HEK293T (cell line): ENCODE results near the gene TAF15.

Experiments
- CTCF ChIA-PET: fragments of 350-600 bp; formaldehyde crosslinking; extraction: SDS; loops from one replicate; lab custom pipeline; 2021; ENCODE audit warnings: antibody characterized with exemption, inconsistent platforms; lab: Yijun Ruan, JAX
- POLR2A ChIA-PET: fragments of 350-600 bp; formaldehyde crosslinking; extraction: SDS; loops from one replicate; lab custom pipeline; 2020; ENCODE audit warnings: antibody characterized with exemption, inconsistent platforms; lab: Yijun Ruan, JAX
- DNase-seq: peaks from one replicate; pipeline ENCODE4 v3.0.0; 2012; ENCODE audit warnings: mixed read lengths; ENCODE audit errors: extremely low spot score
- ARNT ChIP-seq: fragments of 450-650 bp; IDR thresholded peaks from 2 replicates; pipeline ENCODE4 v1.6.1; 2017; ENCODE audit warnings: mild to moderate bottlenecking
- BHLHE40 ChIP-seq: fragments of 450-650 bp; IDR thresholded peaks from 2 replicates; pipeline ENCODE4 v1.6.1; 2016; ENCODE audit warnings: mild to moderate bottlenecking, moderate library complexity, borderline replicate concordance
- CTBP1 ChIP-seq: fragments of 450-650 bp; IDR thresholded peaks from 2 replicates; pipeline ENCODE4 v1.6.1; 2016; ENCODE audit warnings: borderline replicate concordance
- ELF4 ChIP-seq: fragments of 450-650 bp; IDR thresholded peaks from 2 replicates; pipeline ENCODE4 v1.6.1; 2017; ENCODE audit warnings: antibody characterized with exemption
- FOXA1 ChIP-seq: fragments of 450-650 bp; IDR thresholded peaks from 2 replicates; pipeline ENCODE4 v1.6.1; 2016; ENCODE audit warnings: mild to moderate bottlenecking
- FOXK2 ChIP-seq: fragments of 450-650 bp; IDR thresholded peaks from 2 replicates; pipeline ENCODE4 v1.6.1; 2016; ENCODE audit warnings: mild to moderate bottlenecking
- FOXM1 ChIP-seq: fragments of 450-650 bp; IDR thresholded peaks from 2 replicates; pipeline ENCODE4 v1.6.1; 2017; ENCODE audit warnings: mild to moderate bottlenecking, borderline replicate concordance
- HDGF ChIP-seq: fragments of 450-650 bp; IDR thresholded peaks from 2 replicates; pipeline ENCODE4 v1.6.1; 2017; ENCODE audit warnings: antibody characterized with exemption, borderline replicate concordance
- L3MBTL2 ChIP-seq: fragments of 450-650 bp; conservative IDR thresholded peaks from 2 replicates; pipeline ENCODE4 v1.6.1; 2016; ENCODE audit warnings: mild to moderate bottlenecking
- LEF1 ChIP-seq: fragments of 450-650 bp; IDR thresholded peaks from 2 replicates; pipeline ENCODE4 v1.6.1; 2017; ENCODE audit warnings: mild to moderate bottlenecking, borderline replicate concordance
- NFRKB ChIP-seq: fragments of 450-650 bp; IDR thresholded peaks from 2 replicates; pipeline ENCODE4 v1.6.1; 2016; ENCODE audit warnings: mild to moderate bottlenecking, moderate library complexity
- SP1 ChIP-seq: fragments of 450-650 bp; IDR thresholded peaks from 2 replicates; pipeline ENCODE4 v1.6.1; 2017
- SUZ12 ChIP-seq: fragments of 450-650 bp; IDR thresholded peaks from 2 replicates; pipeline ENCODE4 v1.6.1; 2016; ENCODE audit warnings: mild to moderate bottlenecking
- TARDBP ChIP-seq: fragments of 450-650 bp; IDR thresholded peaks from 2 replicates; pipeline ENCODE4 v1.6.1; 2016
- ZNF384 ChIP-seq: fragments of 450-650 bp; IDR thresholded peaks from 2 replicates; pipeline ENCODE4 v1.6.1; 2016
- TF ChIP-seq, protein P1 (sequence below): fragments of 450-650 bp; IDR thresholded peaks from 2 replicates; pipeline ENCODE4 v1.6.1; 2016

The TAF15 gene

DNA sequence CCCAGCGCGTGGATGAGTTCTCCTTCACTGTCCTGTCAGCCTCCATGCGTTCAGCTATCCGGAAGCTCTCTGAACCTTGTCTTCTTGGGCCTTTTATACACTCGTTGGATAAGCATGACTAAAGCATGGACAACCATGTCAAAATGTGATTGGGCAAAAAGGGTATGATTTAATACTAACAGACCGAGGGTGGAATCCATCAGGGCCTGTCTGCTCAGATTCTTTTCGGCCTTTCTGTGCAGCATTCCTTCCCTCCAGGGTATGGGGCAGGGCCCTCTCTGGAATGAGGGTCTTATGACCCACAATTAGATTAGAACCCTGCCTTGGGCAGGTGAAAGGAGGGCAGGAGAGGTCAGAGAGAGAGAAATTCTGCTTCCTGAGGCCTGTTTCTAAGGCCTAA is 84.9 kb downstream of the TAF15 start:
- no peak for TF ChIP-seq FOXK2
- TF ChIP-seq TARDBP: no peak
- no peak for TF ChIP-seq CTBP1
- no peak for TF ChIP-seq ARNT
- no peak for TF ChIP-seq HDGF
- TF ChIP-seq, protein P1, sequence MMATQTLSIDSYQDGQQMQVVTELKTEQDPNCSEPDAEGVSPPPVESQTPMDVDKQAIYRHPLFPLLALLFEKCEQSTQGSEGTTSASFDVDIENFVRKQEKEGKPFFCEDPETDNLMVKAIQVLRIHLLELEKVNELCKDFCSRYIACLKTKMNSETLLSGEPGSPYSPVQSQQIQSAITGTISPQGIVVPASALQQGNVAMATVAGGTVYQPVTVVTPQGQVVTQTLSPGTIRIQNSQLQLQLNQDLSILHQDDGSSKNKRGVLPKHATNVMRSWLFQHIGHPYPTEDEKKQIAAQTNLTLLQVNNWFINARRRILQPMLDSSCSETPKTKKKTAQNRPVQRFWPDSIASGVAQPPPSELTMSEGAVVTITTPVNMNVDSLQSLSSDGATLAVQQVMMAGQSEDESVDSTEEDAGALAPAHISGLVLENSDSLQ: no peak
- TF ChIP-seq SP1: no peak
- TF ChIP-seq ELF4: no peak
- TF ChIP-seq FOXM1: no peak
- no peak for TF ChIP-seq FOXA1
- no peak for TF ChIP-seq BHLHE40
- no peak for TF ChIP-seq SUZ12
- no peak for TF ChIP-seq L3MBTL2
- no peak for TF ChIP-seq LEF1
- TF ChIP-seq ZNF384: no peak
- no peak for TF ChIP-seq NFRKB
- no peak for DNase-seq
- ChIA-PET CTCF (no interaction called here), POLR2A (no interaction called here)

DNA sequence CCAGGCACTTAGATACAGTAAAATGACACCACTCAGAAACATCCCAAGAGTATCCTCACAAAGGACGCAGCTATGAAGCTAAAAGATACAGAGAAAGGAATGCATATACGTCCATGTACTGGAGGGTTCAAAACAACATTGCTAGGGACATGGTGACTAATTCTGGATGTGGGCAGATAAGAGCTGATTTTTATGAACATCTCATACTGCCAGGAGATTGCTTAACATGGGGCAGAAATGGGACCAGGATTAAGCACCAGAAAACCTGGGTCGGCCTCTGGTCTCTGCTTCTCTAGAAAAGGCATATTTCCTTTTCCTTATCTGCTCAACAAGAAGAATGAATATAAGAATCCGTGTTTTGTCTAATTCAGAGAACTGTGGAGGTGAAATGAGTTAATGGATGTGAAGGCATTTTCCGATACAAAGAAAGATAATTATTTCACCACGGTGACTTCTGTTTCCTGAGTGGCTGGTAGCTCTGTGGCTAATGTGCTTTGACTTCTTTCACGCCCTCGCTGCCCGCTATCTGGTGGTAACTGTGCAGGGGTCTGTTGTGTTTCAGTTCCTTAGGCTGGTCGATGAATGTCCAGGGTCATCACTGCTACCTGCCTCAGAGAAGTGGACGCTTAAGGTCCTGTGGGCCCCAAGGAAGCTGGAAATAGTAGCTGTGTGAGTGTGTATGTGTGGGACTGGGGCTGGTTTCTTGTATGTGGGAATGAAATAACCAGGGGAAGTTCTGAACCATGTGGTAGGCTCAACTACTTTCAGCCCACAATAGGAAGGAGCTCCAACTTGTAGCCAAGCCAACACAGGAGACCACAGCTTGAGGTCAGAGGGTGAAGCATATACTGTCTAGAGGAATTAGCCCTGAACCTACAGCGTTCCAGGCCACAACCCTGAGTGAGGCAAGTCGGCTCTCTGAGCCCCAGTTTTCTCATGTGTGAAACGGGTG is 86.6 kb downstream of the TAF15 start:
- no peak for TF ChIP-seq NFRKB
- ChIA-PET CTCF (interaction anchor here (0.7 kb wide), 1 partner anchor 42 kb away, joined by 3 read pairs; no protein-coding TSS in a partner anchor), POLR2A (no interaction called here)
- DNase-seq: no peak
